HL-60 (cell line): Measurements from ENCODE around the gene CPLANE1.

ENCODE experiments used
- DNase-seq, 2 experiments: peaks; one replicate each; pipeline ENCODE4 v3.0.0-alpha.2; 2010 to 2020; ENCODE audit warnings: low read depth in 1 of 2, low spot score in 1 of 2
- H3K27ac ChIP-seq: fragments of 250-450 bp; sonication (Bioruptor Pico); replicated peaks from 2 replicates; pipeline ENCODE4 v1.5.1; 2020; ENCODE audit warnings: mild to moderate bottlenecking, moderate library complexity
- H3K27me3 ChIP-seq: fragments of 250-450 bp; sonication (Bioruptor Pico); 2 replicates; pipeline ENCODE4 v1.5.1; 2021; ENCODE audit warnings: mild to moderate bottlenecking, moderate library complexity; ENCODE audit not compliant: insufficient read depth, poor library complexity, severe bottlenecking
- H3K4me3 ChIP-seq: replicated peaks from 2 replicates; pipeline ENCODE4 v1.5.1; 2011; ENCODE audit warnings: mild to moderate bottlenecking, control low read depth, low read length; ENCODE audit not compliant: insufficient read depth
- GABPA ChIP-seq: IDR thresholded peaks from 2 replicates; pipeline ENCODE4 v1.6.1; 2012; ENCODE audit warnings: low read depth
- POLR2AphosphoS5 ChIP-seq: IDR thresholded peaks from 2 replicates; pipeline ENCODE4 v1.6.1; 2012; ENCODE audit warnings: low read depth
- SPI1 ChIP-seq: IDR thresholded peaks from 2 replicates; pipeline ENCODE4 v1.6.1; 2012; ENCODE audit warnings: low read depth, mild to moderate bottlenecking, borderline replicate concordance
- TF ChIP-seq, protein P1 (sequence below): IDR thresholded peaks from one replicate; pipeline ENCODE4 v1.5.1; 2011; ENCODE audit warnings: low read length, control low read depth, inconsistent platforms; ENCODE audit not compliant: insufficient read depth
- TF ChIP-seq, protein P2 (sequence below): IDR thresholded peaks from 2 replicates; pipeline ENCODE4 v1.6.1; 2012; ENCODE audit warnings: low read depth; ENCODE audit not compliant: insufficient replicate concordance

CPLANE1 gene

DNA sequence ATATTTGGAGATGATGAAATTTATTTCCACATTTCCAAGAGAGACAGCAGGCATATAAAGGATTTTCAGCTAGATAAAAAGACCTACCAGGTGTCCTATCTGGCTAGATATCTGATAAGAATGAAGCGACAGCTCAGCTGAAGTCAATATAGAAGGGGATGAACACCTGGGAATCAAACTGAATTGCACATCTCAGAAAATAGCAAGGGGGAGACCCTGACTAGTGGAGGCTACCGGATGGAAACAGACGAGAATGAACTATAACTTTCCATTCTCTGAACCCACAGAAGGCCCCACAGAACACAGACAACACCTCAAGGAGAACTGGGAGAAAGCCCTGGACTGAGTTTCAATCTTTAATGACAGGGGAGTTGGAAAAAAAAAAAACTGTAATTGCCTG lies 51.1 kb downstream of the CPLANE1 start:
- no peak for DNase-seq
- Histone ChIP-seq H3K27ac (peak overlapping the region; percentile 59), H3K4me3 (peak overlapping the region; percentile 20), H3K27me3 (no peaks in the 10 kb centered on the region)
- TF ChIP-seq, protein P1, sequence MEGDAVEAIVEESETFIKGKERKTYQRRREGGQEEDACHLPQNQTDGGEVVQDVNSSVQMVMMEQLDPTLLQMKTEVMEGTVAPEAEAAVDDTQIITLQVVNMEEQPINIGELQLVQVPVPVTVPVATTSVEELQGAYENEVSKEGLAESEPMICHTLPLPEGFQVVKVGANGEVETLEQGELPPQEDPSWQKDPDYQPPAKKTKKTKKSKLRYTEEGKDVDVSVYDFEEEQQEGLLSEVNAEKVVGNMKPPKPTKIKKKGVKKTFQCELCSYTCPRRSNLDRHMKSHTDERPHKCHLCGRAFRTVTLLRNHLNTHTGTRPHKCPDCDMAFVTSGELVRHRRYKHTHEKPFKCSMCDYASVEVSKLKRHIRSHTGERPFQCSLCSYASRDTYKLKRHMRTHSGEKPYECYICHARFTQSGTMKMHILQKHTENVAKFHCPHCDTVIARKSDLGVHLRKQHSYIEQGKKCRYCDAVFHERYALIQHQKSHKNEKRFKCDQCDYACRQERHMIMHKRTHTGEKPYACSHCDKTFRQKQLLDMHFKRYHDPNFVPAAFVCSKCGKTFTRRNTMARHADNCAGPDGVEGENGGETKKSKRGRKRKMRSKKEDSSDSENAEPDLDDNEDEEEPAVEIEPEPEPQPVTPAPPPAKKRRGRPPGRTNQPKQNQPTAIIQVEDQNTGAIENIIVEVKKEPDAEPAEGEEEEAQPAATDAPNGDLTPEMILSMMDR, result no peak
- TF ChIP-seq SPI1 (no peak), GABPA (no peak), POLR2AphosphoS5 (no peak)
- TF ChIP-seq, protein P2, sequence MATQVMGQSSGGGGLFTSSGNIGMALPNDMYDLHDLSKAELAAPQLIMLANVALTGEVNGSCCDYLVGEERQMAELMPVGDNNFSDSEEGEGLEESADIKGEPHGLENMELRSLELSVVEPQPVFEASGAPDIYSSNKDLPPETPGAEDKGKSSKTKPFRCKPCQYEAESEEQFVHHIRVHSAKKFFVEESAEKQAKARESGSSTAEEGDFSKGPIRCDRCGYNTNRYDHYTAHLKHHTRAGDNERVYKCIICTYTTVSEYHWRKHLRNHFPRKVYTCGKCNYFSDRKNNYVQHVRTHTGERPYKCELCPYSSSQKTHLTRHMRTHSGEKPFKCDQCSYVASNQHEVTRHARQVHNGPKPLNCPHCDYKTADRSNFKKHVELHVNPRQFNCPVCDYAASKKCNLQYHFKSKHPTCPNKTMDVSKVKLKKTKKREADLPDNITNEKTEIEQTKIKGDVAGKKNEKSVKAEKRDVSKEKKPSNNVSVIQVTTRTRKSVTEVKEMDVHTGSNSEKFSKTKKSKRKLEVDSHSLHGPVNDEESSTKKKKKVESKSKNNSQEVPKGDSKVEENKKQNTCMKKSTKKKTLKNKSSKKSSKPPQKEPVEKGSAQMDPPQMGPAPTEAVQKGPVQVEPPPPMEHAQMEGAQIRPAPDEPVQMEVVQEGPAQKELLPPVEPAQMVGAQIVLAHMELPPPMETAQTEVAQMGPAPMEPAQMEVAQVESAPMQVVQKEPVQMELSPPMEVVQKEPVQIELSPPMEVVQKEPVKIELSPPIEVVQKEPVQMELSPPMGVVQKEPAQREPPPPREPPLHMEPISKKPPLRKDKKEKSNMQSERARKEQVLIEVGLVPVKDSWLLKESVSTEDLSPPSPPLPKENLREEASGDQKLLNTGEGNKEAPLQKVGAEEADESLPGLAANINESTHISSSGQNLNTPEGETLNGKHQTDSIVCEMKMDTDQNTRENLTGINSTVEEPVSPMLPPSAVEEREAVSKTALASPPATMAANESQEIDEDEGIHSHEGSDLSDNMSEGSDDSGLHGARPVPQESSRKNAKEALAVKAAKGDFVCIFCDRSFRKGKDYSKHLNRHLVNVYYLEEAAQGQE, result no peak

DNA sequence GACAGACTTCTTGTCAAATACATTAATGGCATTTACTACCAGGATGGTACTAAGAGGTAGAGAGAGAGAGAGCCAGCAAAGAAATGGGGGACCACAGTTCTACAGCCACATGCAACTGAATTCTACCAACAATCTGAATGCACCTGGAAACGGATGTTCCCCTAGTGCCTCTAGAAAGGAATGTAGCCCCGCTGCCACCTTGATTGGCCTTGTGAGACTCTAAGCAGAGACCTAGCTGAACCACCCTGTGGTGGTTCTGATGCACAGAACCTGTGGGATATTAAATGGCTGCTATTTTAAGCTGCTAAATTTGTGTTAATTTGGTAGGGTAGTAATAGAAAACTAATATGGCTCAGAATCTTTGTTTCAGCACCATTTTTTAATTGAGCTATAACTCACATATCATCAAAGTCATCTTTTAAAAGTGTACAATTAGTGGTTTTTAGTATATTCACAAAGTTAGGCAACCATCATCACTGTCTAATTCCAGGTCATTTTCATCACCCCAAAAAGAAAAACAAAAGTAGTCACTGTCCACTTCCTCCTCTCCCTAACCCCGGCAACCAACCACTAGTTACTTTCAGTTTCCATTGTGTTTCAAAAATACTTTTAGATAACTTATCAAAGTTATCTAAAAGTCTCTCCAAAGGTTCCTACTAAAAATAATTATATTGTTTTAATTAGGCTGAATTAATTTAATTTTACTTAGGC lies 51.7 kb downstream of the CPLANE1 start:
- Histone ChIP-seq H3K27me3 (no peaks in the 10 kb centered on the region), H3K27ac (peak overlapping the region; percentile 59), H3K4me3 (peak overlapping the region; percentile 20)
- TF ChIP-seq, protein P1, result no peak
- no peak for TF ChIP-seq GABPA
- TF ChIP-seq, protein P2, result no peak
- TF ChIP-seq POLR2AphosphoS5, result no peak
- peak; percentile 83 for TF ChIP-seq SPI1
- DNase-seq, result peak in 1 of 2 experiments; percentile 11

DNA sequence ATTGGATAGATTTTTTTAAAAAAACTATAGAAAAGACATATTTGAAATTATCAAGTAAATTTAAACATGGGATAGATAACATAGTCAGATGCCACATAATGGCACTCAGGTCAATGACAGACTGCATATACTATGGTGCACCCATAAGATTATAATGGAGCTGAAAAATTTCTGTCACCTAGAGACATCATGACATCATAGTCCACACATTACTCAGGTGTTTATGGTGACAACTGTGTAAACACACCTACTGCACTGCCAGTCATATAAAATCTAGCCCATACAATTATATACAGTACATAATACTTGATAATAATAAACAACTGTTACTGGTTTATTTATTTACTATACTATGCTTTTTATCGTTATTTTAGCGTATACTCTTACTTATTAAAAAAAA lies 58.6 kb downstream of the CPLANE1 start:
- DNase-seq, result no peak
- TF ChIP-seq, protein P1, result no peak
- TF ChIP-seq, protein P2, result no peak
- TF ChIP-seq GABPA, result no peak
- TF ChIP-seq SPI1, result no peak
- TF ChIP-seq POLR2AphosphoS5, result no peak

More for the DNA sequence above, 58.6 kb downstream of the CPLANE1 start:
- H3K27ac ChIP-seq, result no peak overlapping the region
- no peaks in the 10 kb centered on the region for H3K27me3 ChIP-seq
- no peak overlapping the region for H3K4me3 ChIP-seq
